Measurements from ENCODE around the gene OTUD4.
"Not testable (repeated sequence)": the region's sequence is repeated elsewhere in the genome, so short reads cannot be mapped to it uniquely, and the experiment has no call there.

The OTUD4 gene, protein sequence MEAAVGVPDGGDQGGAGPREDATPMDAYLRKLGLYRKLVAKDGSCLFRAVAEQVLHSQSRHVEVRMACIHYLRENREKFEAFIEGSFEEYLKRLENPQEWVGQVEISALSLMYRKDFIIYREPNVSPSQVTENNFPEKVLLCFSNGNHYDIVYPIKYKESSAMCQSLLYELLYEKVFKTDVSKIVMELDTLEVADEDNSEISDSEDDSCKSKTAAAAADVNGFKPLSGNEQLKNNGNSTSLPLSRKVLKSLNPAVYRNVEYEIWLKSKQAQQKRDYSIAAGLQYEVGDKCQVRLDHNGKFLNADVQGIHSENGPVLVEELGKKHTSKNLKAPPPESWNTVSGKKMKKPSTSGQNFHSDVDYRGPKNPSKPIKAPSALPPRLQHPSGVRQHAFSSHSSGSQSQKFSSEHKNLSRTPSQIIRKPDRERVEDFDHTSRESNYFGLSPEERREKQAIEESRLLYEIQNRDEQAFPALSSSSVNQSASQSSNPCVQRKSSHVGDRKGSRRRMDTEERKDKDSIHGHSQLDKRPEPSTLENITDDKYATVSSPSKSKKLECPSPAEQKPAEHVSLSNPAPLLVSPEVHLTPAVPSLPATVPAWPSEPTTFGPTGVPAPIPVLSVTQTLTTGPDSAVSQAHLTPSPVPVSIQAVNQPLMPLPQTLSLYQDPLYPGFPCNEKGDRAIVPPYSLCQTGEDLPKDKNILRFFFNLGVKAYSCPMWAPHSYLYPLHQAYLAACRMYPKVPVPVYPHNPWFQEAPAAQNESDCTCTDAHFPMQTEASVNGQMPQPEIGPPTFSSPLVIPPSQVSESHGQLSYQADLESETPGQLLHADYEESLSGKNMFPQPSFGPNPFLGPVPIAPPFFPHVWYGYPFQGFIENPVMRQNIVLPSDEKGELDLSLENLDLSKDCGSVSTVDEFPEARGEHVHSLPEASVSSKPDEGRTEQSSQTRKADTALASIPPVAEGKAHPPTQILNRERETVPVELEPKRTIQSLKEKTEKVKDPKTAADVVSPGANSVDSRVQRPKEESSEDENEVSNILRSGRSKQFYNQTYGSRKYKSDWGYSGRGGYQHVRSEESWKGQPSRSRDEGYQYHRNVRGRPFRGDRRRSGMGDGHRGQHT

GRCh38 chr4:145180298-145181090 lies at the start of gene OTUD4:
TSS of gene OTUD4 (minus strand) at chr4:145180589. CDS start at chr4:145179973, 616 bp downstream.
- peak; percentile 64 to 93 for DNase-seq

DNA sequence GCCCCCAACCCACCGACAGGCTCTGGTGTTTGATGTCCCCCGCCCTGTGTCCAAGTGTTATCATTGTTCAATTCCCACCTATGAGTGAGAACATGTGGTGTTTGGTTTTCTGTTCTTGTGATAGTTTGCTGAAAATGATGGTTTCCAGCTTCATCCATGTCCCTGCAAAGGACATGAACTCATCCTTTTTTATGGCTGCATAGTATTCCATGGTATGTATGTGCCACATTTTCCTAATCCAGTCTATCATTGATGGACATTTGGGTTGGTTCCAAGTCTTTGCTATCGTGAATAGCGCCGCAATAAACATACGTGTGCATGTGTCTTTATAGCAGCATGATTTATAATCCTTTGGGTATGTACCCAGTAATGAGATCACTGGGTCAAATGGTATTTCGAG lies 42.8 kb upstream of the OTUD4 start:
- not testable (repeated sequence) for DNase-seq

DNA sequence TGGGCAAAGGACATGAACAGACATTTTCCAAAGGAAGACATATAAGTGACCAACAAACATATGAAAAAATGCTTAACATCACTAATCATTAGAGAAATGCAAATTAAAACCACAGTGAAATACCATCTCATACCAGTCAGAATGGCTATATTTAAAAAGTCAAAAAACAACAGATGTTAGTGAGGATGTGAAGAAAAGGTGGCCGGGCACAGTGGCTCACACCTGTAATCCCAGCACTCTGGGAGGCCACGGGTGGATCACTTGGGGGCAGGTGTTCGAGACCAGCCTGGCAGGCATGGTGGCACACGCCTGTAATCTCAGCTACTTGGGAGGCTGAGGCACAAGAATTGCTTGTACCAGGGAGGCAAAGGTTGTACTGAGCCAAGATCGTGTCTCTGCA lies 41.1 kb upstream of the OTUD4 start:
- DNase-seq = not testable (repeated sequence)

DNA sequence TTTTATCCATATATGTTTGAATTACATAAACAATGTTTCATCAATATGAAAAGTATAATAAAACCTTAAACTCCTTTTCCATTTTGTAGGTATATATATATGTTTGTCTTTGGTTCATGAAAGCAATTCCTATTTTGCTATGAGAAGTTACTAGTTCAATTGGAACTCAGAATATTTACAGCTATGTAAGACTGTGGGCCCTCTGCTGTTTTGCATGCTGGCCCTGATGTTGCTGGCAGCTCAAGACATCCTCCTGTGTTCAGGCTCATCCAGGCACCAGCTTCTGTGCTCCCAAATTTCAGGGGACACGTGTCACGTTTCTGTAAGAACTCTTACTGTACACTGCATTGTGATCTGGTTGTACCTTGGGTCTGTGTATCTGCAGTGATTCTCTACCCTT lies 38.7 kb upstream of the OTUD4 start:
- no peak for DNase-seq

GRCh38 chr4:145218251-145218650 lies 37.9 kb upstream of the OTUD4 start:
- no peak for DNase-seq

- no peak for DNase-seq
These were observed 37.0 kb upstream of the OTUD4 start for GRCh38 chr4:145217349-145217748.

- peak in 1 of 2 experiments; percentile 15 for DNase-seq
These were observed 36.1 kb upstream of the OTUD4 start for GRCh38 chr4:145216535-145216934.

- DNase-seq = no peak
These were observed 32.9 kb upstream of the OTUD4 start for GRCh38 chr4:145213245-145213644.

DNA sequence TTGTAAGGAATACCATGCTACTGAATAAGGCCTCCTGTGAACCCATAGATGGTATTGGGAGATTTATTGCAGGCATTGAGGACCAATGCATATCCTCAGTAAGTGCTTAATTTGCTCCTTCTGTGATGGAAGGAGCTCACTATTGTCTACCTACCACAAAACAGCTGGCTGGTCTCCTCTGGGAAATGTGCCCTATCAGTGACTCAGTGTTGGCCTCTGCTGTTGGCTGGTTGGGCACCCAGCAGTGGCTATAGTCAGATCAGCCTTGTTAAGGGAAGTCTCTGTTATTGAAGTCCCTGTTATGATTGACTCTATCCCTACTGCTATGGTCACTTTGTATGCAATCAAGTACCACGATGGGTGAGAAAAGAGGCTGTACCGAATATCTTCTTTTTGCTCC lies 27.5 kb upstream of the OTUD4 start:
- DNase-seq = no peak

GRCh38 chr4:145203410-145203809 lies 23.0 kb upstream of the OTUD4 start:
- DNase-seq = no peak

DNA sequence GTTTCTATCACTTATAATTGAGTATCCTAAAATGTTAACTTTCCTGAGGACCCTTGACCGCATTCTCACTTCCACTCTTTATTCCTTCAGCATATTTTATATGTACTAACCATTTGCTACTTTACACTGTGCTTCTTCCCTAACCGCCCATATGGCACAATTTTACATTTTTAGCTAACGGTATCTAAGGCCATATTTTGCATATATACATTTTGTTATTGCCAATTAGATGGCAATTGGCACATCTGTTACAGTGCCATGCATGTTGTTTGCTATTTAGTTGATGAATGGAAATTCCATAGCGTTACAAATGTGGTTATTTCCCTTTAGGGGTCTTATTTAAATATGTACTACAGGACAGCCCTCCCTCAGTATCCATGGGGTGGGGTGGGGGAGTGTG lies 20.0 kb upstream of the OTUD4 start:
- no peak for DNase-seq

DNA sequence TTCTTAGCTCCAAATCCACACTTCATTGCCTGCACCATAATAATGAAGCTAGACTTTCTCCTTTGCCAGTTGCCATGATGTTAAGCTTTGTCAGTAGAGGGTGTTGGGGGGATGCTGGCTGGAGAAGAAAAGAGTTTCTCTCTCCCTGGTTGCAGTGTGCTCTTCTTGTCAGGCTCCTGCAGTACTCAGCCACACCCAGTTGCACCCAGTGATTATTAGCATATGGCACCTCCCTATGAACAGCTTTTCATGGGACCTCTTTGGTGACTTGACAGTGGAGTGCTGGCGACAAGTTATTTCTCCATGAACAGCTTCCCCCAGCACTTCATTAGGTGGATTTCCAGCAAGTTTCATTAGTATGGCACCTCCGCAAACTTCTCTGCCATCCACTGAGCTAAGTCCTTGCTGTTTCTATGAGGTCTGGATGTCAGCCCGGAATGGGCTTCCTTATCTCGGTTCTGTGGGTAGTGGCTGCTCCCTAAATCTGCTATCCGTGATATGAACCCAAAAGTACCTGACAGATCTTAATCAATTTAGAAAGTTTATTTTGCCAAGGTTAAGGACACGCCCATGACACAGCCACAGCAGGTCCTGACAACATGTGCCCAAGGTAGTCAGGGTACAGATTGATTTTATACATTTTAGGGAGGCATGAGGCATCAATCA lies 18.8 kb upstream of the OTUD4 start:
- DNase-seq = no peak

DNA sequence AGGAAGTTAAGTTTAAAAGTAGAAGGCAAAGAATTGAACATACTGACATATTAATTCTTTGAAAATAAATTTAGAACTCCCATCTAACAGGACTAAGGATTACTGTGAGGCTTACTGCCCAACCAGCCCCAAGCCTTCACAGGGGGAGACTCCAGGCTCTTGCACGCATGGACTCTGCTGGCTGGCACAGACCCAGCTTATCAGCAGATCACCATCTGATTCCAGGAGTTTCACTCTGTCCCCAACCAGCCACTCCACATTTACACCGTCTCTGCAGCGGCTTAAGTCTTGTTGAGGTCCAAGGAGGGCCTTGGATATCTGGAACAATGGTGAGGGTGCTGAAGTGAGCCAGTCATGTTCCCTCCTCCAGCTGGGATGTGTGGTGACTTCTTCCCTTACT lies 16.4 kb upstream of the OTUD4 start:
- no peak for DNase-seq

DNA sequence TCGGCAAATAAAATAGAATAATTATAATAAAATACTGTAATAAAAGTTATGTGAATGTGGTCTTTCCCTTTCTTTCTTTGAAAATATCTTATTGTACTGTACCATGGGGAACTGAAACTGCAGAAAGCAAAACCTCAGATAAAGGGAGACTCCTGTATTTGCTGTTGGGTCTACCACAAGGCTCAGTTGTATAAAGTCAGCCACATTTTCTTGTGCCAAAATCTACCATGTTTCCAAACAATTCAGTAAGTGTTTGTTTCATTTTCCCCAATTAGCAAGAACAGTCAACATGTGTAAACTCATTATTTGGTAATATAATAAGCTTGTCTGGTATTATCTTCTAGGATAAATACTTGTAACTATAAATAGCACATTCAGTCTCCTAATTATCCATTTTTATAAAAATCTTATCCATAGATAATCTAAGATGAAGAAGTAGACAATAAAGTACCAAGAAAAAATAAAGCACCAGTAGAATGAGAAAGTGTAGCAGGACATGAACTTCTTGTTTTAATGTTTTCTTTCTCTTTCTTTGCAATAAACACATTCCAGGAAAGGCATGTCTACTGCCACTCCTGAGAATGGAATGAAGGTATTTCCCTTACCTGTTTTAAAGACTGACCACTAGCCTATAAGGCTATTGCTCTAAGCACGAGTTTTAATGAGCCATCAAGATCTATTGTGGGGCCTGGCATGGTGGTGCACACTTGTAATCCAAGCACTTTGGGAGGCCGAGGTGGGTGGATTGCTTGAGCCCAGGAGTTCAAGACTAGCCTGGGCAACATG lies 15.0 kb upstream of the OTUD4 start:
- DNase-seq = no peak

DNA sequence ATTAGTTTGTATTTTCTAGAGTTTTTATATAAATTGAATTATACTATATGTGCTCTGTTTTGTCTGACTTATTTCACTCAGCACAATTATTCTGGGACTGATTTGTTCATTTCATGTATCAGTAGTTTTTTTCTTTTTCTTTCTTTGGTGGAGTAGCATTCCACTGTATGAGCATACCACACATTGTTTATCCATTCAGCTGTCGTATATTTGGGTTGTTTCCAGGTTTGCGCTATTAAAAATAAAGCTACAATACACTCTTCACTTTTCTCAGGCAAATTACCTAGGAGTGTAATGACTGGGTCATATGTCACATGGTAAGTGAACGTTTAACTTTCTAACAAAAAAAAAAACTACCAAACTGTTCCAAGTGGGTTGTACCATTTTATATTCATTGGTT lies 9.6 kb upstream of the OTUD4 start:
- DNase-seq = no peak

- no peak for DNase-seq
These were observed 6.3 kb upstream of the OTUD4 start for GRCh38 chr4:145186729-145187128.

- DNase-seq = no peak
These were observed 3.2 kb upstream of the OTUD4 start for GRCh38 chr4:145183581-145183980.

- DNase-seq = no peak
These were observed 2.6 kb upstream of the OTUD4 start for GRCh38 chr4:145183023-145183422.

DNA sequence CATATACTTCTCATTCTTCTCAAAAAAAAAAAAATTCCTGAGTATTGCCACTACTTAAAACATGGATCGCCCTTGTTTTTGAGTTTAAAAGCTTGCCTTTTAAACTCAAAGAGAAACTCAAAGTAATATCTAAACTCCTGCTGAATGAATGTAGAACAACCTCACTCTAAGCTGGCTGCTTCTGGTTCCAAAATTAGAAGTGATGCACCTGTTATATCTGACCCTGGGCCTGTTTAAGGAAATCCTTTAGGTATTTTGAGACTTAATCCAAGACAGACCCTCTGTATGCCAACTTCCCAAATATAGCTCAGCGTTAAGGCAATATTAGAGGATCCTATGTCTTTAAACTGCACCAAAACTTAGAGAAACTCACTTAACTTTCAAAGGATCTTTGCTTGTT lies 1.8 kb upstream of the OTUD4 start:
- no peak for DNase-seq

DNA sequence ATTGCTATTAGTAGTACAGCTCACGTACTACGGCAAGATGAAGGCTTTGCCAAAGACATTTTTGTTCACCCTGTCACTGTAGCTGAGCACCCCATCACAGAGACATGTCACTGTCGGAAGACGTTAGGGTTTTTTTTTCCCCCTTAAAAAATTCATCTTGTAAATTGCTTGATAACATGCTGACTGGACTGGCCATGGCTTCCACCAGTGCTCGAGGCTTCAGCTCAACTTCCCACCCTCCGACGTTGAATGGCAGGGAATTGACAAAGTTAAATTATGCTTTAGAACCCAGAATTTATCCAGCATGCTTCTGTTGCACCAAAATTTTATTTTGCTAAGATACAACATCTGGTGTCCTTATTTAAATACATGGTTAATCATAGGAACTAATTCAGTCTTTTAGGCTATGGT lies 707 bp upstream of the OTUD4 start:
- DNase-seq = no peak

DNA sequence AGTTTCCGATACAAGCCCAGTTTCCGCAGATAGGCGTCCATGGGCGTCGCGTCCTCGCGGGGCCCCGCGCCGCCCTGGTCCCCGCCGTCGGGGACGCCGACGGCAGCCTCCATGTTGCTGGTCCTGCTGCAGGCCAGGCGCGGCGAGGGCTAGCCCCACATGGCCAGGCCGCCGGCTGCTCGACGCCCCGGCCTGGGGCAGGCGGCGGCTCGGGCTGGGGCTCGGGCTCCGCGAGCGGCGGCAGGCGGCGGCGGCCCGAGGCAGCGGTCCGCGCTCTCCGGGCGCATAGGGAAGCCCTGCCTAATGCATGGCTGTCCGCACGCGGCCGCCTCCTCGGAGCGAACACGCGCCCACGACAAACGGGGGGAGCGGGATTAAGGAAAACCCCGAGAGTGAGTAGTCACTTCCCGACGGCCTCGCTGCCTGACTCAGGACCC lies 510 bp downstream of the OTUD4 start:
- DNase-seq = peak in 1 of 2 experiments; percentile 42

Data from NCI-H446 (cell line).